DND-41 (cell line): ENCODE data around the gene ITGA6.

ENCODE experiments used
- ATAC-seq: fragments of 200-7000 bp; cut with Tn5 transposase; 3 replicates; pipeline ENCODE4 v1.9.1; 2021; ENCODE audit warnings: low read depth; ENCODE audit not compliant: insufficient read depth
- DNase-seq: peaks from one replicate; pipeline ENCODE4 v3.0.0-alpha.2; 2020
- H2AFZ ChIP-seq: 2 replicates; pipeline ENCODE4 v1.6.0; 2012; ENCODE audit warnings: low read depth, low read length
- H3K27ac ChIP-seq: 2 replicates; pipeline ENCODE4 v1.5.1; 2012; ENCODE audit warnings: low read length, inconsistent platforms
- H3K27me3 ChIP-seq: fragments of 200-600 bp; sonication (generic); 2 replicates; pipeline ENCODE4 v1.6.0; 2012; ENCODE audit warnings: low read length, mild to moderate bottlenecking, inconsistent platforms; ENCODE audit not compliant: insufficient read depth, poor library complexity
- H3K36me3 ChIP-seq: 2 replicates; pipeline ENCODE4 v1.5.1; 2012; ENCODE audit warnings: low read length, inconsistent platforms; ENCODE audit not compliant: insufficient read depth
- H3K4me1 ChIP-seq: 2 replicates; pipeline ENCODE4 v1.5.1; 2012; ENCODE audit warnings: mild to moderate bottlenecking, low read length; ENCODE audit not compliant: insufficient read depth
- H3K4me2 ChIP-seq: 2 replicates; pipeline ENCODE4 v1.6.0; 2012; ENCODE audit warnings: mild to moderate bottlenecking, moderate library complexity, low read length, inconsistent platforms; ENCODE audit not compliant: insufficient read depth
- H3K4me3 ChIP-seq, 2 experiments: fragments of 200-600 bp in 1 of 2; shearing (Covaris generic) in 1 of 2; 2 replicates each; pipeline ENCODE4 v1.5.1; 2012 to 2016; ENCODE audit warnings: inconsistent platforms in 2 of 2, low read length in 2 of 2, mild to moderate bottlenecking in 2 of 2, low read depth in 1 of 2, moderate library complexity in 1 of 2
- H3K79me2 ChIP-seq: 2 replicates; pipeline ENCODE4 v1.6.0; 2012; ENCODE audit warnings: low read length, inconsistent platforms; ENCODE audit not compliant: insufficient read depth
- H3K9ac ChIP-seq: 2 replicates; pipeline ENCODE4 v1.6.0; 2012; ENCODE audit warnings: low read depth, mild to moderate bottlenecking, inconsistent platforms, low read length, moderate library complexity
- H3K9me3 ChIP-seq: 2 replicates; pipeline ENCODE4 v1.5.1; 2012; ENCODE audit warnings: low read length, moderate library complexity, mild to moderate bottlenecking, inconsistent platforms; ENCODE audit not compliant: insufficient read depth, severe bottlenecking
- H4K20me1 ChIP-seq: 2 replicates; pipeline ENCODE4 v1.6.0; 2012; ENCODE audit warnings: low read length; ENCODE audit not compliant: insufficient read depth
- CTCF ChIP-seq: IDR thresholded peaks from 2 replicates; pipeline ENCODE4 v1.5.1; 2012; ENCODE audit warnings: borderline replicate concordance, low read length, moderate library complexity, mild to moderate bottlenecking; ENCODE audit not compliant: poor library complexity, severe bottlenecking; ENCODE audit errors: extremely low read depth
- EZH2 ChIP-seq: IDR thresholded peaks from 3 replicates; pipeline ENCODE4 v1.6.1; 2012; ENCODE audit warnings: borderline replicate concordance, low read depth, mild to moderate bottlenecking, moderate library complexity, low read length, inconsistent platforms; ENCODE audit not compliant: severe bottlenecking

ITGA6 gene

GRCh38 chr2:172510548-172510947, 83.2 kb downstream of the ITGA6 start:
- Histone ChIP-seq H3K4me1 (no peaks in the 10 kb centered on the region), H4K20me1 (no peaks in the 10 kb centered on the region), H3K27ac (no peak overlapping the region), H3K9ac (no peak overlapping the region), H3K27me3 (no peaks in the 10 kb centered on the region), H3K9me3 (peaks cover 27% of the 10 kb centered on the region), H3K4me2 (no peak overlapping the region), H3K79me2 (no peaks in the 10 kb centered on the region), H3K36me3 (no peaks in the 10 kb centered on the region), H2AFZ (no peak overlapping the region), H3K4me3 (no peak overlapping the region)
- DNase-seq (no peak), ATAC-seq (no peak)
- TF ChIP-seq CTCF: no peak
- no peak for TF ChIP-seq EZH2

- Histone ChIP-seq H2AFZ (no peak overlapping the region), H3K4me2 (no peak overlapping the region), H3K27ac (no peak overlapping the region), H3K9ac (no peak overlapping the region), H4K20me1 (no peaks in the 10 kb centered on the region), H3K79me2 (no peaks in the 10 kb centered on the region), H3K9me3 (peaks cover 27% of the 10 kb centered on the region), H3K4me1 (no peaks in the 10 kb centered on the region), H3K27me3 (no peaks in the 10 kb centered on the region), H3K36me3 (no peaks in the 10 kb centered on the region), H3K4me3 (no peak overlapping the region)
- DNase-seq: no peak
- ATAC-seq: no peak
- TF ChIP-seq EZH2 (no peak), CTCF (no peak)
These were observed 85.6 kb downstream of the ITGA6 start for GRCh38 chr2:172512810-172513523.

- peaks cover 27% of the 10 kb centered on the region for H3K9me3 ChIP-seq
- H3K27me3 ChIP-seq: no peaks in the 10 kb centered on the region
- no peaks in the 10 kb centered on the region for H3K4me1 ChIP-seq
- ATAC-seq (no peak), DNase-seq (no peak)
- no peak overlapping the region for H2AFZ ChIP-seq
- TF ChIP-seq EZH2: no peak
- no peak for TF ChIP-seq CTCF
- no peaks in the 10 kb centered on the region for H3K36me3 ChIP-seq
- no peak overlapping the region for H3K9ac ChIP-seq
- no peaks in the 10 kb centered on the region for H3K79me2 ChIP-seq
- H4K20me1 ChIP-seq: no peaks in the 10 kb centered on the region
- no peak overlapping the region for H3K27ac ChIP-seq
- no peak overlapping the region for H3K4me3 ChIP-seq
- no peak overlapping the region for H3K4me2 ChIP-seq
These were observed 86.1 kb downstream of the ITGA6 start for GRCh38 chr2:172513524-172513900.

- Histone ChIP-seq H4K20me1 (no peaks in the 10 kb centered on the region), H3K27ac (no peak overlapping the region), H3K9me3 (peaks cover 29% of the 10 kb centered on the region), H3K27me3 (no peaks in the 10 kb centered on the region), H3K4me2 (no peak overlapping the region), H3K36me3 (no peaks in the 10 kb centered on the region), H3K9ac (no peak overlapping the region), H3K79me2 (no peaks in the 10 kb centered on the region), H3K4me3 (no peak overlapping the region), H3K4me1 (no peaks in the 10 kb centered on the region), H2AFZ (no peak overlapping the region)
- TF ChIP-seq CTCF (no peak), EZH2 (no peak)
- DNase-seq: no peak
- no peak for ATAC-seq
These were observed 86.7 kb downstream of the ITGA6 start for GRCh38 chr2:172513935-172514586.
